ENCODE data around the gene NFE2.
"Not testable (repeated sequence)": the region's sequence is repeated elsewhere in the genome, so short reads cannot be mapped to it uniquely, and the experiment has no call there.

Gene NFE2

GRCh38 chr12:54282949-54283593 is 17.7 kb downstream of the NFE2 start:
- DNase-seq (ENCODE audit: low read depth in 2 of 2): no peak

DNA sequence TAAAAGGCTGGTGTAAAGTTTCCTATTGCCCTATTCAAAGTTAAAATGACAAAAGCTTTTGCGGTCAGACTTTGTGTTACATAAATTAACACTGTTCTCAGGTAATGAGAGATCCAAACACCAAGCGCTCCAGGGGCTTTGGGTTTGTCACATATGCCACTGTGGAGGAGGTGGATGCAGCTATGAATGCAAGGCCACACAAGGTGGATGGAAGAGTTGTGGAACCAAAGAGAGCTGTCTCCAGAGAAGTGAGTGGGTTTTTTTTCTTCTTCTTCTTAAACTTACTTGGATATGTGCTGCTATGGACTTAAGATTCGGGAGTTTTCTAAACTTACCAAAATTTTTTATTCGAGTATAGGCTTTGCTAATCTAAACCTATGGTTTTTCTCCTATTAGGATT is 19.1 kb downstream of the NFE2 start:
- DNase-seq (ENCODE audit: low read depth in 2 of 2): not testable (repeated sequence)

DNA sequence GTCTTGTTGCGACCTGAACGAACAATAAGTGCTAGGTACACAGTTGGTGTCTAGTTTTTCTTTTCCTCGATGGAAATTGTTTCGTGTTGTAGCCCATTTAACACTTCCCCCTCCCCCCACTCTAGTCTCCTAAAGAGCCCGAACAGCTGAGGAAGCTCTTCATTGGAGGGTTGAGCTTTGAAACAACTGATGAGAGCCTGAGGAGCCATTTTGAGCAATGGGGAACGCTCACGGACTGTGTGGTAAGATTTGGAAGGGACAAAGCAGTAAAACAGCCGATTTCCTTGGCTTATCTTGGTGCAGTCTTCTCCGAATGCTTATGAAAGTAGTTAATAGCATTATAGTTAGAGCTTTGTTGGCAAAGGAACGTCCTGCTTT is 19.6 kb downstream of the NFE2 start:
- DNase-seq (ENCODE audit: low read depth in 2 of 2): not testable (repeated sequence)

DNA sequence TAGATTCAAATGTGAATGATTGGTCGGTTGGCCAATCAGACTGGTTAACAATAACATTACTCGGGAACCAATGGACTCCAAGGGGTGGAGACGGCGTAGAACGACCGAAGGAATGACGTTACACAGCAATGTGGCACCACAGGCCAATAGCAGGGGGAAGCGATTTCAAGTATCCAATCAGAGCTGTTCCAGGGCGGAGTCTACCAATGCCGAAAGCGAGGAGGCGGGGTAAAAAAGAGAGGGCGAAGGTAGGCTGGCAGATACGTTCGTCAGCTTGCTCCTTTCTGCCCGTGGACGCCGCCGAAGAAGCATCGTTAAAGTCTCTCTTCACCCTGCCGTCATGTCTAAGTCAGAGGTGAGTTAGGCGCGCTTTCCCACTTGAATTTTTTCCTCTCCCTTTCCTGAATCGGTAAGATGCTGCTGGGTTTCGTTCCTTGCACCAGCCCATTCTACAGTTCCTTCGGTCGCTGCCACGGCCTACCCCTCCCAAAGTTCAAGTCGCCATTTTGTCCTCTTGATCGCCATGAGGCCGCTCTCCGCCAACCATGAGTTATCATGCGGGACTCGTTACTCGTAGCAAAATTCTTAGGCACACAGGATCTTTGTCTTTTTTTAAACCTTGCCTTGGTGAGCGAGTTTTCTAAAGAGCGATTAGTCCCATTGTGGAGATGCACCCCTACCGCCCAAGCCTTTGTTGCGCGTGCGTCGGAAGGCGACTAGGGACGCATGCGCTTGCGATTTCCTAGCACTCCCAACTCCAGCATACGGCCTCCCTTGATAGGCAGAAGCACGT is 20.2 kb downstream of the NFE2 start, which contains the start of gene HNRNPA1:
Gene HNRNPA1, plus strand, starts transcription at position 259 of the 793 bp plus-strand sequence. Its CDS starts 82 bp downstream, at position 341.
- DNase-seq (ENCODE audit: low read depth in 2 of 2): peak; percentile 89 to 96

- peak; percentile 99 to 100 for DNase-seq (ENCODE audit: low read depth in 2 of 2)
Measured at GRCh38 chr12:54279632-54280467, 21.0 kb downstream of the NFE2 start, which contains the start of gene CBX5. CBX5 (minus strand) TSS chr12:54280122; CDS start chr12:54257650, 22,472 bp downstream.

DNA sequence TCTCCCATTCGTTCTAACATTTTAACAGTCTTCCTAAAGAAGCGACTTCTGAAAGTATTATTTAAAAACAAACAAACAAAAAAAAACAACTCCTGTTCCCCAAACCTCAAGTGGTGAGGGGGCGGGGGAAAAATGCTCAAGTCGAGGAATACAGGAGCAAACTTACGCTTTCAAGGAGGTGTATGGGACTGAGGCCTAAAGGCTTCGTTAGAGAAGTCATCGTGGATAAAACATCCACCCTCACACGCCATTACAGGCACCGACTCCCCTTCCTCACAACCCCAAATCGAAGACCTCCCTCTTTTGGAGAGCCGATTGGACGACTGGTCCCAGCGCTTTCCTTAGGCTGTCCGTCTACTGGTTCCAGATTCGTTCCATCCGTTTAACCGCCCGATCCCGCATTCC is 21.6 kb downstream of the NFE2 start:
- DNase-seq (ENCODE audit: low read depth in 2 of 2): no peak

GRCh38 chr12:54277823-54278276 is 23.0 kb downstream of the NFE2 start:
- DNase-seq (ENCODE audit: low read depth in 2 of 2): no peak

GRCh38 chr12:54276368-54276767 is 24.4 kb downstream of the NFE2 start:
- no peak for DNase-seq (ENCODE audit: low read depth in 2 of 2)

- DNase-seq (ENCODE audit: low read depth in 2 of 2): no peak
Measured at GRCh38 chr12:54273981-54274380, 26.8 kb downstream of the NFE2 start.

- no peak for DNase-seq (ENCODE audit: low read depth in 2 of 2)
Measured at GRCh38 chr12:54272214-54272613, 28.6 kb downstream of the NFE2 start.

DNA sequence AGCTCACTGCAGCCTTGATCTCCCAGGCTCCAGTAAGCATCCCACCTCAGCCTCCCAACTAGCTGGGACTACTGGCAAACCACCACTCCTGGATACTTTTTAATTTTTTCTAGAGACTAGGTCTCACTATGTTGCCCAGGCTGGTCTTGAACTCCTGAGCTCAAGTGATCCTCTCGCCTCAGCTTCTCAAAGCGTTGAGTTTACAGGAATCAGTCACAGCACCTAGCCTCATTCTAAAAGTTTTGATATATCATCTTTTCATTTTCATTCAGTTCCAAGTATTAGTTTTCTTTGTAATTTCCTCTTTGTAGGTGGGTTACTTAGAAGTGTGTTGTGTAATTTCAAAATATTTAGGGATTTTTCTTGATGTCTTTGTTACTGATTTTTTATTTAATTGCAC is 30.5 kb downstream of the NFE2 start:
- no peak for DNase-seq (ENCODE audit: low read depth in 2 of 2)

DNA sequence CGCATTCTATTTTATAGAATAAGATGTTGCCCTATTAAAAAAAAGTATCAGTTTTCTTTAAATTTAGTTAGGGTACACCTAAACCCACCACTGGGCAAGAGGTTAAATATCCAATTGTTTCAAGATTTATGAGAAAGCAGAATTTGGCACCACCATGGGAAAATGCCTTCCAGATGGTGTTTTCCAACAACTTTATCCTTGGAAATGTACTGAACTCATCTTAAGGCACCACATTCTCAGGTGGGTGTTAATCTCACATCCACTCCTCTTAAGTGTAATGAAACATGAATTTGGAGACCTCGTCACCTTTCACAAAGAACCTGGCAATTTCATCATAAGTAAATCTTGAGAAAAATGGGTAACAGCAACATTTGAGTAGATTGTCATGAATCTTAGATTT is 34.0 kb downstream of the NFE2 start:
- DNase-seq (ENCODE audit: low read depth in 2 of 2): no peak

DNA sequence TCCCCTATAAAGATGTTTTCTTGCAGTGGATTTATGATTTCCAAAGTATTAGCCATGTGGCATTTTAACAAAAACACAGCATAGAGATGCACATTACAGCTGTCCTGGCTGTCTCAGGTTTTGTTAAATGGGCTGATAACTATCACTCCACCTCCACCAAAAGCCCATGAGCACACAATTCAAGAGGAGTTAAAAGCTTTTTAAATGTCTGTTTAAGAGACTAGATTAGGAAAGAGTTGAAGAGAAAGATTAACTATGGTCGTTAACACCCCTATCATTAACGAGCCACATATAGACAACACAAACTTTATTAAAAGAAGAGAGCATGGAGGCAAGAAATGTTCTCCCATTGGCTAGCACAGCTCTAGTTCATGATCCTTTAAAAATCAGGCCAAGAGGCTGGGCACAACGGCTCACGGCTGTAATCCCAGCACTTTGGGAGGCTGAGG is 35.4 kb downstream of the NFE2 start:
- no peak for DNase-seq (ENCODE audit: low read depth in 2 of 2)

GRCh38 chr12:54262403-54262925 is 38.4 kb downstream of the NFE2 start:
- DNase-seq (ENCODE audit: low read depth in 2 of 2): no peak

DNA sequence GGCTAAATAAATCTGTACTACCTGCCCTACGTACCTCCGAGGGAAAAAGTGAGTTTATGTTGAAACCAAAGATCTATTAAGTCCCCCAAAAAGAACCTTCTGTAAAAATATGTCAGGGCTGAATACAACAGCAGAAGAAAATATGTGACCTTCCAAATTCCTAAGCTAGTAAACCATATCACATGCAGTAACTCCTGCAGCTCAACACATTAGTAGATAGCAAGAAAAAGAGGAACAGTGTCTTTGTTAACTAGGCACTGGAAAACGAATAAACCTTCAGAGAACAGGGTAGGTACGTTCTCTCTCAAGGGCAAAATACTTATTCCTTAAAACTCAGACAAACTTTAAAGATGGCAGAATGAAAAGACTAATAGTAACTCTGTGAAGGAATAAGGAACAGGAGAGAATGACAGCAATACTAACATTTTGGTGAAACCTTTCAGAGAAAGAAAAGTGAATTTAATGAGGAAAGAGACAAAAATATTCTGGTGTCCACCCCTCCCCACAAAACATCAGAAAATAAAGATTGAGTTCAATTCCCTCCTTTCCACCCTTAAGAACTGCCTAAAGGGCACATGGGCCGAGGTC is 38.9 kb downstream of the NFE2 start:
- DNase-seq (ENCODE audit: low read depth in 2 of 2): no peak

GRCh38 chr12:54259194-54260011 is 41.4 kb downstream of the NFE2 start:
- no peak for DNase-seq (ENCODE audit: low read depth in 2 of 2)

- no peak for DNase-seq (ENCODE audit: low read depth in 2 of 2)
Measured at GRCh38 chr12:54258201-54258681, 42.6 kb downstream of the NFE2 start.

DNA sequence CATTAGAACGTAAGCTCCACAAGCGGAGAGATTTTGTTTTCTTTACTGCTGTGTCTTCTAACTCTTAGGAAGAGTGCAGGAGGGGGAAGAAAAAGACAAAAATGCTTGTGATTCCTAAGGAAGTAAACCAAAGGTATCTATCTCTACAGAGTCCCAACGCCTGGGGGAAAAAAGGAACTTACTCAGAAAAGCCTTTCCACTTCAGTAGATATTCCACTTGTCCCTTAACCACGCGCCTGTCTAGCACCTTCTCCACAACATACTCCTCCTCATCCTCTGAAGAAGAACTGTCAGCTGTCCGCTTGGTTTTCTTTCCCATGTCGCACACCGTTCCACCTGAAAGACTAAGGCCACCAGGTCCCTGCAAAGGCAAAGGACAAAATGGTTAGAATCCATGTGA is 43.5 kb downstream of the NFE2 start:
- no peak for DNase-seq (ENCODE audit: low read depth in 2 of 2)

DNA sequence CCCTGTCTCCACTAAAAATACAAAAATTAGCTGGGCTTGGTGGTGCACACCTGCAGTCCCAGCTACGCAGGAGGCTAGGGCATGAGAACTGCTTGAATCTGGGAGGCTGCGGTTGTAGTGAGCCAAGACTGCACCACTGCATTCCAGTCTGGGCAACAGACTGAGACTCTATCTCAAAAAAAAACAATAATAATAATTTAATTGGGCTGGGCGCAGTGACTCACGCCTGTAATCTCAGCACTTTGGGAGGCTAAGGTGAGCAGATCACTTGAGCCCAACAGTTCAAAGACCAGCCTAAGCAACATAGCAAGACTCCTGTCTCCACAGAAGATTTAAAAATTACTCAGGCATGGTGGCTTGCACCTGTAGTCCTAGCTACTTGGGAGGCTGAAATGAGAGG is 47.6 kb downstream of the NFE2 start:
- no peak for DNase-seq (ENCODE audit: low read depth in 2 of 2)

DNA sequence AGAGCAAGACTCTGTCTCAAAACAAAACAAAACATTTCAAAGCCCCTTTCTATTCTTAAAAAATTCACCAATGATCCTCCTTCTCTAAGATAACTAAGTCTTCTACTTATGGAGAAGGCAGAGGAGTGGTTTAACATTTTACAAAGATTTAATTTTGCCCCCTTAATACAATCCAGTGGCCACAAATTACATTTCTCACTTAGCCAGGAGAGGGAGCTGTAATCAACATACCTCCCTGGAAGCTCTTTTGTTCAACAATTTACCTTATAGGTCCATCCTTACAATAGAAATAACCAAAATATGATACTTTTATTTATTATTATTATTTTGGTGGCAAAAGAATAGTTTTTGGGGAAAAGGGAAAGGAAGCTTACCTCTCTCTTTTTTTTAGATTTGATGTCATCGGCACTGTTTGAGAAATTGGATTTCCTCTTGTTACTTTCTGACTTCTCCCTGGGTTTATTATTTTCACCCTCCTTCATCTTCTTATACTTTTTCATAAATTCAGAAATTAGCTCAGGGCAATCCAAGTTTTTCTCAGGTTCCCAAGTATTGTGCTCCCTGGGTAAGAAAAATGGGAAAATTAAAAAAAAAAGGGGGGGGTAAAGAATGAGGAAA is 49.0 kb downstream of the NFE2 start:
- peak in 1 of 2 donors; percentile 4 for DNase-seq (ENCODE audit: low read depth in 2 of 2)

Data from activated CD8-positive, alpha-beta memory T cell treated with anti-CD3 and anti-CD28 coated beads for 4 hours (primary cell).